Endodermal cell (in vitro differentiated cells): ENCODE data around the gene LMAN2L. TPM values are rescaled to one million over a fixed set of nuclear protein-coding genes. Genes with fewer than 3 reads are reported as not detected.

Source experiments
- DNase-seq: peaks from one replicate; pipeline ENCODE4 v3.0.0-alpha.2; 2017
- H3K27ac ChIP-seq: 2 replicates; pipeline ENCODE4 v1.5.1; 2013; ENCODE audit warnings: mild to moderate bottlenecking, low read depth, low read length, moderate library complexity
- H3K27me3 ChIP-seq: 2 replicates; pipeline ENCODE4 v1.6.1; 2013; ENCODE audit warnings: mild to moderate bottlenecking, low read length, moderate library complexity; ENCODE audit not compliant: insufficient read depth, control insufficient read depth, poor library complexity, severe bottlenecking
- H3K36me3 ChIP-seq: 2 replicates; pipeline ENCODE4 v1.7.0; 2013; ENCODE audit warnings: mild to moderate bottlenecking, low read length, moderate library complexity; ENCODE audit not compliant: control insufficient read depth, insufficient read depth
- H3K4me1 ChIP-seq: one replicate; pipeline ENCODE4 v1.7.0; 2013; ENCODE audit warnings: low read length; ENCODE audit not compliant: control insufficient read depth, insufficient read depth
- H3K4me3 ChIP-seq: 2 replicates; pipeline ENCODE4 v1.5.1; 2013; ENCODE audit warnings: mild to moderate bottlenecking, low read length, moderate library complexity
- H3K9ac ChIP-seq: 2 replicates; pipeline ENCODE4 v1.6.1; 2013; ENCODE audit warnings: mild to moderate bottlenecking, low read length, moderate library complexity; ENCODE audit not compliant: poor library complexity, severe bottlenecking; ENCODE audit errors: extremely low read depth
- H3K9me3 ChIP-seq: 2 replicates; pipeline ENCODE4 v1.6.1; 2013; ENCODE audit warnings: mild to moderate bottlenecking, low read length, moderate library complexity; ENCODE audit not compliant: control insufficient read depth
- H3K27ac Mint-ChIP-seq: 2 replicates; pipeline ENCODE4 v1.8.0; 2020; ENCODE audit warnings: mixed read lengths
- H3K27me3 Mint-ChIP-seq: 2 replicates; pipeline ENCODE4 v1.8.0; 2021; ENCODE audit warnings: mild to moderate bottlenecking, mixed read lengths; ENCODE audit not compliant: insufficient read depth
- H3K36me3 Mint-ChIP-seq: 2 replicates; pipeline ENCODE4 v1.8.0; 2020; ENCODE audit warnings: low read depth, mixed read lengths
- H3K4me1 Mint-ChIP-seq: 2 replicates; pipeline ENCODE4 v1.8.0; 2020; ENCODE audit warnings: mixed read lengths
- H3K4me3 Mint-ChIP-seq: 2 replicates; pipeline ENCODE4 v1.8.0; 2020; ENCODE audit warnings: mild to moderate bottlenecking, moderate library complexity, mixed read lengths
- H3K9me3 Mint-ChIP-seq: 2 replicates; pipeline ENCODE4 v1.8.0; 2020; ENCODE audit warnings: mild to moderate bottlenecking, mixed read lengths
- WGBS, 2 experiments: methylation state at CpG; one replicate each; pipeline versions ENCODE4 v1.1.5 to v1.1.7; 2013; ENCODE audit warnings: missing lambda C conversion rate in 2 of 2, mixed read lengths in 1 of 2; ENCODE audit not compliant: insufficient coverage in 1 of 2, insufficient read length in 1 of 2; 5-methylcytosine and 5-hydroxymethylcytosine counted together
- total RNA-seq, 2 donors: library from RNA; stranded (reverse); fragmentation: NEBNext Ultra II Directional in 1 of 2; extraction: Animal tissue kit (Norgen Biotek cat#: 25700) in 1 of 2; gene quantifications; 2 replicates in 1 of 2; 3 replicates in 1 of 2; pipeline ENCODE4 v1.2.1, GENCODE V29; 2021
- TF ChIP-seq, protein P1 (sequence below): fragments of 200-600 bp; sonication (generic); conservative IDR thresholded peaks from 2 replicates; pipeline ENCODE4 v1.5.0; 2021; ENCODE audit warnings: antibody characterized with exemption, mild to moderate bottlenecking

The LMAN2L gene
- total RNA-seq, 2 donors from 2014 or later: 24.4 to 30.4 TPM

DNA sequence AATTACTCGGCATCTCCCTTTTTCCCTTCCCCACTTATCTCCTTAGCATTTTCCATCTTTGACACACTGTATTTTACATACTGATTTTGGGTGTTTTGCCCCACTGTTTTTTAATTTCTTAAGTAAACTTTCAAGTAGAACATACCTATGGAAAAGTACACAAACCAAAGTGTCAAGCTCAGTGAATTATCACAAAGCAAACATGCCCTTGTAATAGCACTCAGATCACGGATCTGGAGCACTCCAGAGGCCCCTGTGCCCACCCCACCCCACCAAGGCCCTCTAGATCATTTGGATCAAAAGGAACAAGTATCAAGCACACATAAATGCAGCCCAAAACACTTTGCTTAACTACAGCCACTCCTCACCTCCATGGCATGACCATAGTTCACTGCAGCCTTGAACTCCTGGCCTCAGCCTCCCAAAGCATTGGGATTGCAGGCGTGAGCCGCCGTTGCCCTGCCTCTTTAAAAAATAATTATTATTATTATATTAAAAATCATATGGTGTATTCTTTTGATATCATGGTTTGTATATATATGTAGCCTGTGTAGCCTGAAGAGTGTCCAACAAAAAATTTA is 59.2 kb downstream of the LMAN2L start:
- Mint-ChIP-seq H3K4me1 (peaks cover 11% of the 10 kb centered on the region), H3K27ac (no peak overlapping the region), H3K9me3 (no peaks in the 10 kb centered on the region), H3K27me3 (no peaks in the 10 kb centered on the region), H3K4me3 (no peak overlapping the region), H3K36me3 (no peaks in the 10 kb centered on the region)
- H3K27ac ChIP-seq: no peak overlapping the region
- no peaks in the 10 kb centered on the region for H3K9me3 ChIP-seq
- WGBS, 2 experiments: 80 to 92% methylated on average over 1 to 2 of the region's 5 CpGs
- H3K36me3 ChIP-seq: no peaks in the 10 kb centered on the region
- H3K27me3 ChIP-seq: no peaks in the 10 kb centered on the region
- DNase-seq: no peak
- TF ChIP-seq, protein P1, sequence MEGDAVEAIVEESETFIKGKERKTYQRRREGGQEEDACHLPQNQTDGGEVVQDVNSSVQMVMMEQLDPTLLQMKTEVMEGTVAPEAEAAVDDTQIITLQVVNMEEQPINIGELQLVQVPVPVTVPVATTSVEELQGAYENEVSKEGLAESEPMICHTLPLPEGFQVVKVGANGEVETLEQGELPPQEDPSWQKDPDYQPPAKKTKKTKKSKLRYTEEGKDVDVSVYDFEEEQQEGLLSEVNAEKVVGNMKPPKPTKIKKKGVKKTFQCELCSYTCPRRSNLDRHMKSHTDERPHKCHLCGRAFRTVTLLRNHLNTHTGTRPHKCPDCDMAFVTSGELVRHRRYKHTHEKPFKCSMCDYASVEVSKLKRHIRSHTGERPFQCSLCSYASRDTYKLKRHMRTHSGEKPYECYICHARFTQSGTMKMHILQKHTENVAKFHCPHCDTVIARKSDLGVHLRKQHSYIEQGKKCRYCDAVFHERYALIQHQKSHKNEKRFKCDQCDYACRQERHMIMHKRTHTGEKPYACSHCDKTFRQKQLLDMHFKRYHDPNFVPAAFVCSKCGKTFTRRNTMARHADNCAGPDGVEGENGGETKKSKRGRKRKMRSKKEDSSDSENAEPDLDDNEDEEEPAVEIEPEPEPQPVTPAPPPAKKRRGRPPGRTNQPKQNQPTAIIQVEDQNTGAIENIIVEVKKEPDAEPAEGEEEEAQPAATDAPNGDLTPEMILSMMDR: no peak
- no peak overlapping the region for H3K4me3 ChIP-seq
- peaks cover 8% of the 10 kb centered on the region for H3K4me1 ChIP-seq
- no peak overlapping the region for H3K9ac ChIP-seq

DNA sequence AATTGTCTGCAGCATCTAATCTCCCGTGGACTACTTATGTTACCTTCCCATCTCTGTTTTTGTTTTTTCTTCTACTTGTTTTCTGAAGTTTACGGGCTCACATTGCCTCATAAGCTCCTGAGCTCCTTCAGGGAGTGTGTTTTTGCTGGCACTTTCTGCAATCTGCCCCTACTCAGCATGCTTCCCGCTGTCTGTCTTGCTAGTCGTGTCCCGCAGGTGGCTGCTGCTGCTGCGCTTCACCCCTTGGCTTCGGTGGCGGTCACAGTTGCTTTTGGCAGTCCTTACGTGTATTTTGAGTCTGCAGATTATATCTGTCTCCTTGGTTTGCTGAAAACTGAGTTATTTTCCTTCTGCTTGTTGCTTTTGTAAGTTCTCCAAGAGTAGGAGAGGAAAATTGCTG is 60.0 kb downstream of the LMAN2L start:
- Histone ChIP-seq H3K36me3 (no peaks in the 10 kb centered on the region), H3K4me3 (no peak overlapping the region), H3K9ac (no peak overlapping the region), H3K4me1 (peaks cover 8% of the 10 kb centered on the region), H3K27ac (no peak overlapping the region), H3K9me3 (no peaks in the 10 kb centered on the region), H3K27me3 (no peaks in the 10 kb centered on the region)
- no peaks in the 10 kb centered on the region for H3K9me3 Mint-ChIP-seq
- no peaks in the 10 kb centered on the region for H3K27me3 Mint-ChIP-seq
- H3K4me1 Mint-ChIP-seq: peaks cover 11% of the 10 kb centered on the region
- WGBS, 2 experiments: 63 to 70% methylated on average over 7 to 9 of the region's 9 CpGs
- TF ChIP-seq, protein P1: no peak
- H3K36me3 Mint-ChIP-seq: no peaks in the 10 kb centered on the region
- DNase-seq: no peak
- H3K27ac Mint-ChIP-seq: no peak overlapping the region
- H3K4me3 Mint-ChIP-seq: no peak overlapping the region

DNA sequence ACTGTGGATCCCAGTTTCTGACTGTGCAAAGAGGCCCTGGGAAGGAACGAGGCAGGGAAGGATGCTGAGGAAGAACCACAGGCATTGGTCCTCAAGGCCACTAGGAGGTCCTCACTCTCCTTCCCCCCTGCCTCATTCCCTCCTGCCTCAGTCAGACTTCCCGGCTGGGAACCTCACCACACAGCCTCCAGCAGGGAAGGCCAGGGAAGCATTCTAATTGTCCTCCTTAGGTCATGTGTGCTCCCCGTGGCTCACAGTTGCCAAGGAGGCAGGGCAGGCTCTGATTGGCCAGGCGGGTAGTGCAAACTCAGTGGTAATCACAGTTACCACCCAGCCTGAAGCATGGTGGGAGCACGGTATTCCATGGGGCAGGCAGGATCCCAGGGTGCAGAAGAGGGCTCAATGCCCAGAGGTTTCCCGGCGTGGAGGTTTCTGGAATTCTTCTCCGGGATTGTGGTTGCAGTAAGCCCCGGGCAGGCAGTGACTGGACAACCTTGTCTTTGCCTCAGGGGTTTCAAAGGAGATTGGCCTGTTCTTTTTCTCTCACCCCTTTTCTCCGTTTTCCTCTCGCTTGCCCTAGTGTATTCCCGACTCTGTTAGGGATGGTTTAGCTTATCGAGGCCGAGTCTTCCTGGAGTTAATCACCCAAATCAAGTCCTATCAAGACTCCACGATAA is 70.2 kb downstream of the LMAN2L start:
- H3K27ac Mint-ChIP-seq: no peak overlapping the region
- TF ChIP-seq, protein P1: no peak
- H3K4me3 Mint-ChIP-seq: no peak overlapping the region
- DNase-seq: no peak
- peaks cover 5% of the 10 kb centered on the region for H3K9me3 Mint-ChIP-seq
- no peaks in the 10 kb centered on the region for H3K36me3 Mint-ChIP-seq
- Histone ChIP-seq H3K36me3 (no peaks in the 10 kb centered on the region), H3K4me1 (no peaks in the 10 kb centered on the region), H3K9ac (no peak overlapping the region), H3K27ac (no peak overlapping the region), H3K27me3 (no peaks in the 10 kb centered on the region), H3K4me3 (no peak overlapping the region), H3K9me3 (peaks cover 3% of the 10 kb centered on the region)
- 86 to 93% methylated on average over 12 to 15 of the region's 15 CpGs for WGBS, 2 experiments
- H3K27me3 Mint-ChIP-seq: peaks cover 10% of the 10 kb centered on the region
- no peaks in the 10 kb centered on the region for H3K4me1 Mint-ChIP-seq
